SK-N-SH treated with all-trans-retinoic acid at 6 μM for 48 hours (cell line): ENCODE measurements around the gene EGFL8.

Experiments
- ATAC-seq: fragments of 200-7000 bp; cut with Tn5 transposase; 3 replicates; pipeline ENCODE4 v1.9.1; 2020; ENCODE audit warnings: mild to moderate bottlenecking, moderate library complexity
- ARNTL ChIP-seq: fragments of 450-650 bp; formaldehyde crosslinking; IDR thresholded peaks from 2 replicates; pipeline ENCODE4 v1.5.0; 2020; ENCODE audit warnings: low read depth, mild to moderate bottlenecking, moderate library complexity, borderline replicate concordance
- BACH2 ChIP-seq: fragments of 250-450 bp; sonication (Bioruptor Pico); IDR thresholded peaks from 2 replicates; pipeline ENCODE4 v1.9.0; 2021; ENCODE audit warnings: mild to moderate bottlenecking, borderline replicate concordance
- CREB5 ChIP-seq: fragments of 250-450 bp; sonication (Bioruptor Pico); IDR thresholded peaks from 2 replicates; pipeline ENCODE4 v1.5.1; 2020; ENCODE audit warnings: low read depth, mild to moderate bottlenecking, moderate library complexity
- CSDC2 ChIP-seq: fragments of 250-450 bp; sonication (Bioruptor Pico); IDR thresholded peaks from 2 replicates; pipeline ENCODE4 v1.5.0; 2020; ENCODE audit warnings: mild to moderate bottlenecking, moderate library complexity
- ESRRG ChIP-seq: fragments of 250-450 bp; sonication (Bioruptor Pico); IDR thresholded peaks from 2 replicates; pipeline ENCODE4 v1.6.1; 2021; ENCODE audit warnings: mild to moderate bottlenecking
- GLIS3 ChIP-seq: fragments of 250-450 bp; sonication (Bioruptor Pico); IDR thresholded peaks from 2 replicates; pipeline ENCODE4 v1.5.0; 2020; ENCODE audit warnings: mild to moderate bottlenecking, moderate library complexity
- ISL1 ChIP-seq: fragments of 250-450 bp; sonication (Bioruptor Pico); IDR thresholded peaks from 2 replicates; pipeline ENCODE4 v2.1.2; 2022; ENCODE audit warnings: mild to moderate bottlenecking, moderate library complexity
- OSR1 ChIP-seq: fragments of 250-450 bp; sonication (Bioruptor Pico); IDR thresholded peaks from 2 replicates; pipeline ENCODE4 v1.8.0; 2022; ENCODE audit warnings: moderate library complexity, mild to moderate bottlenecking, inconsistent platforms
- PPARA ChIP-seq: fragments of 250-450 bp; sonication (Bioruptor Pico); IDR thresholded peaks from 2 replicates; pipeline ENCODE4 v1.5.0; 2020; ENCODE audit warnings: mild to moderate bottlenecking, borderline replicate concordance
- RARB ChIP-seq: fragments of 250-450 bp; sonication (Bioruptor Pico); IDR thresholded peaks from 2 replicates; pipeline ENCODE4 v1.8.0; 2021; ENCODE audit warnings: mild to moderate bottlenecking, moderate library complexity
- SNAI2 ChIP-seq: fragments of 250-450 bp; sonication (Bioruptor Pico); IDR thresholded peaks from 2 replicates; pipeline ENCODE4 v1.5.0; 2020; ENCODE audit warnings: mild to moderate bottlenecking, moderate library complexity
- TOX ChIP-seq: fragments of 250-450 bp; sonication (Bioruptor Pico); IDR thresholded peaks from 2 replicates; pipeline ENCODE4 v1.8.0; 2021; ENCODE audit warnings: mild to moderate bottlenecking, moderate library complexity, borderline replicate concordance
- TSHZ2 ChIP-seq: fragments of 250-450 bp; sonication (Bioruptor Pico); IDR thresholded peaks from 2 replicates; pipeline ENCODE4 v1.5.0; 2020; ENCODE audit warnings: mild to moderate bottlenecking, moderate library complexity
- ZFP30 ChIP-seq: fragments of 450-650 bp; formaldehyde crosslinking; IDR thresholded peaks from 2 replicates; pipeline ENCODE4 v1.5.0; 2022; ENCODE audit warnings: mild to moderate bottlenecking, moderate library complexity
- ZNF565 ChIP-seq: fragments of 450-650 bp; formaldehyde crosslinking; conservative IDR thresholded peaks from 2 replicates; pipeline ENCODE4 v1.5.0; 2020; ENCODE audit warnings: low read depth, mild to moderate bottlenecking, moderate library complexity
- TF ChIP-seq, protein P1 (sequence below): fragments of 250-450 bp; sonication (Bioruptor Pico); IDR thresholded peaks from 2 replicates; pipeline ENCODE4 v1.8.0; 2021; ENCODE audit warnings: low read depth, mild to moderate bottlenecking, moderate library complexity, borderline replicate concordance
- TF ChIP-seq, protein P2 (sequence below): fragments of 250-450 bp; sonication (Bioruptor Pico); IDR thresholded peaks from 2 replicates; pipeline ENCODE4 v1.8.0; 2020; ENCODE audit warnings: mild to moderate bottlenecking, moderate library complexity, borderline replicate concordance

The EGFL8 gene

GRCh38 chr6:32149932-32150870 is 14.2 kb upstream of the EGFL8 start:
- ATAC-seq = no peak
- TF ChIP-seq ZNF565 (CRISPR knock-in tag) (no peak), GLIS3 (CRISPR knock-in tag) (no peak), CSDC2 (no peak)

- ATAC-seq = no peak
Measured at GRCh38 chr6:32151181-32151862, 13.1 kb upstream of the EGFL8 start.

DNA sequence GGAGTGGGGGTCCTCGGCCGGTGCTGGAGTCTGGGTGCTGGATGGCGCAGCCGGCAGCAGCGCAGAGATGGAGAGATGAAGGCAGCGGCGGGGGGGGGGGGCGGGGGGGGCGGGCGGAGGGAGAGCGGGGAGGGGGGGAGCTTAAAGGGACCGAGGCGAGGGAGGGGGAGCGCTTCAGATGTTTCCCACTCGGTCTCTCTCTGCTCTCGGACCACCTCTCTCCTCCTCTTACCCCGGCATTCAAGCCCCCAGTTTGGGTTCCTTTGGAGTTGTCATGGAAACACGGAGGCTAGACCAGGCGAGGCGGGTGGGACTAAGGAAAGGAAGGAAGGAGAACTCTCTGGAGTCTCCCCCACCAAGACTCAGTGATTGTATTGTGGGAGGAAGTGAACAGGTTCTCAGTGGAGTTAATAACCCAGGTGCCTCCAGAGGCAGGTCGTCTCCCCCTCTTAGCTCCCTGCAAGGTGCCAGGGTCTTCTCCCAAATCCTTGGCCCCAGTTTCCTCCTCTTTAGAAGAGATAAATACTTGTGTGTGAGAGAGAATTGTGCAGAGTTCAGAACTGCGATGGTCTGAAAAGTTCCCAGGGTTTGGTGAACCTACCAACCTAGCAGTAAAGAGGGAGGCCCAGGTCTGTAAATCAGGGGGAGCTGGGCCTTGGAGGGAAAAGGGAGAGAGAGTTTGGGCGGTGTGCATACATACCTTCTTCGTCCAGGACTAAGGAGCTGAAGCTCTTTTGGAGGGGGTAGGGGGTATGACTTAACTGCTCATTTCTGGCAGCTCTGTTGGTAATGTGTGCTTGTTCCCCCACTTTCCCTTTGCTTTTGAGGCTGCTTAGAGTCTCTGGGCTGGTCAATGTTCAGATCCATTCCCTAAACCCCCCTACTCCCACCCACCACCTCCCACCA is 12.3 kb upstream of the EGFL8 start, which contains the start of gene PRRT1:
Gene PRRT1, minus strand, starts transcription at position 77 of the 906 bp plus-strand sequence. CDS start 112 bp downstream, outside the sequence.
- no peak for ATAC-seq
- TF ChIP-seq, protein P1, sequence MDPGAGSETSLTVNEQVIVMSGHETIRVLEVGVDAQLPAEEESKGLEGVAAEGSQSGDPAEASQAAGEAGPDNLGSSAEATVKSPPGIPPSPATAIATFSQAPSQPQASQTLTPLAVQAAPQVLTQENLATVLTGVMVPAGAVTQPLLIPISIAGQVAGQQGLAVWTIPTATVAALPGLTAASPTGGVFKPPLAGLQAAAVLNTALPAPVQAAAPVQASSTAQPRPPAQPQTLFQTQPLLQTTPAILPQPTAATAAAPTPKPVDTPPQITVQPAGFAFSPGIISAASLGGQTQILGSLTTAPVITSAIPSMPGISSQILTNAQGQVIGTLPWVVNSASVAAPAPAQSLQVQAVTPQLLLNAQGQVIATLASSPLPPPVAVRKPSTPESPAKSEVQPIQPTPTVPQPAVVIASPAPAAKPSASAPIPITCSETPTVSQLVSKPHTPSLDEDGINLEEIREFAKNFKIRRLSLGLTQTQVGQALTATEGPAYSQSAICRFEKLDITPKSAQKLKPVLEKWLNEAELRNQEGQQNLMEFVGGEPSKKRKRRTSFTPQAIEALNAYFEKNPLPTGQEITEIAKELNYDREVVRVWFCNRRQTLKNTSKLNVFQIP = no peak
- TF ChIP-seq SNAI2 = no peak
- TF ChIP-seq CSDC2 = no peak
- TF ChIP-seq OSR1 (CRISPR knock-in tag) = no peak
- no peak for TF ChIP-seq ARNTL (CRISPR knock-in tag)
- TF ChIP-seq RARB (CRISPR knock-in tag) = no peak
- no peak for TF ChIP-seq CREB5 (CRISPR knock-in tag)
- no peak for TF ChIP-seq GLIS3 (CRISPR knock-in tag)
- no peak for TF ChIP-seq ZFP30
- no peak for TF ChIP-seq PPARA (CRISPR knock-in tag)
- no peak for TF ChIP-seq TSHZ2 (CRISPR knock-in tag)
- no peak for TF ChIP-seq TOX (CRISPR knock-in tag)

More at GRCh38 chr6:32151181-32151862, 13.1 kb upstream of the EGFL8 start:
- no peak for TF ChIP-seq TSHZ2 (CRISPR knock-in tag)

DNA sequence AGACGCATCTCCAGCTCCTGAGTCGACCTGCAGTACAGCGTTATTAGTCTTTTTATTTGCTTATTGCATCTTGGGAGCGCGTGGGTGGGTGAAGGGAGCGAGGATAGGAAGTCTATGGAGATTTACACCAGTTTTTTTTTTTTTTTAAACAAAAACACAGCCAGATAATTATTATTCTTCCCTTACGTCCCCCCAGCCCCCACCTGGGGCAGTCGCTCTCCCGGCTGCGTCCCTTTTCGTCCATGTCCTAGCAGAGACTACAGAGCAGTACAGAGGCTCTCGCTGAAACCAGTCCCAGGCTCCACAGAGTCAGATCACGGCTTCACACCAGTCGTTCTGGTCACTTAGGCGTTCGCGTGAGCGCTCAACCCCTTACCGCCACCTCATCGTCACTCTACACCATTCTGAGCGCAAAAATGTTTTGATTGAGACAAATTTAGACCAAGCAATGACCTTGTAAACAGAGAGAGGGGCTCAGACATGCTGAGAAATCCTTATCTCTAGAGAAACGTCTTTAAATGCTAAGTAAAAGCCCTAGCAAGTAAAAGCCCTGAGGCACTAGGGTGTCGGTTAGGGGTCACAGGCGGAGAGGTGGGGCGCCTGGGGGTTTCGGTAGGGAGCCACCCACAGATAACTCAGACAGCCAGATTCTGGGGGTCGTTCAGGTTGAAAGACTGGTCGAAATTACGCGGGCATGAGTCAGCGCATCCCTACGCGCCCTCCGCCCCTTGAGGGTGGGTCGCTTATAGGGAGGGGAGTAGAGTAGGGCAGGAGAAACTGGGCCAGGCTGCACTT is 11.4 kb upstream of the EGFL8 start:
- peak; percentile 61 for ATAC-seq
- TF ChIP-seq, protein P2, sequence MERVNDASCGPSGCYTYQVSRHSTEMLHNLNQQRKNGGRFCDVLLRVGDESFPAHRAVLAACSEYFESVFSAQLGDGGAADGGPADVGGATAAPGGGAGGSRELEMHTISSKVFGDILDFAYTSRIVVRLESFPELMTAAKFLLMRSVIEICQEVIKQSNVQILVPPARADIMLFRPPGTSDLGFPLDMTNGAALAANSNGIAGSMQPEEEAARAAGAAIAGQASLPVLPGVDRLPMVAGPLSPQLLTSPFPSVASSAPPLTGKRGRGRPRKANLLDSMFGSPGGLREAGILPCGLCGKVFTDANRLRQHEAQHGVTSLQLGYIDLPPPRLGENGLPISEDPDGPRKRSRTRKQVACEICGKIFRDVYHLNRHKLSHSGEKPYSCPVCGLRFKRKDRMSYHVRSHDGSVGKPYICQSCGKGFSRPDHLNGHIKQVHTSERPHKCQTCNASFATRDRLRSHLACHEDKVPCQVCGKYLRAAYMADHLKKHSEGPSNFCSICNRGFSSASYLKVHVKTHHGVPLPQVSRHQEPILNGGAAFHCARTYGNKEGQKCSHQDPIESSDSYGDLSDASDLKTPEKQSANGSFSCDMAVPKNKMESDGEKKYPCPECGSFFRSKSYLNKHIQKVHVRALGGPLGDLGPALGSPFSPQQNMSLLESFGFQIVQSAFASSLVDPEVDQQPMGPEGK (CRISPR knock-in tag) = no peak
- TF ChIP-seq ZNF565 (CRISPR knock-in tag) (no peak), ESRRG (CRISPR knock-in tag) (no peak), ISL1 (no peak), PPARA (CRISPR knock-in tag) (no peak), ZFP30 (no peak), BACH2 (CRISPR knock-in tag) (no peak), RARB (CRISPR knock-in tag) (no peak), CREB5 (CRISPR knock-in tag) (no peak)
